Activated naive CD8-positive, alpha-beta T cell treated with anti-CD3 and anti-CD28 coated beads, Interleukin-2, amount 10 ng/mL, durations not matched to agents 7 days and 5 days (primary cell): Measurements from ENCODE around the gene TMEM14A. TPM values are rescaled to one million over a fixed set of nuclear protein-coding genes. Genes with fewer than 3 reads are reported as not detected.

Experiments used
- total RNA-seq, 2 experiments: library from RNA; stranded (reverse); gene quantifications; one replicate each; pipeline ENCODE4 v1.2.3, GENCODE V29; 2021

The TMEM14A gene
- total RNA-seq, 2 experiments from 2014 or later, result 18.6 to 19.0 TPM

Other genes with a start within 250 kb of the TMEM14A start
- gene TRAM2, start 94.1 kb upstream of the TMEM14A start, total RNA-seq, result 1 to 10 TPM; 4.8 to 5.0 TPM
- gene GSTA2, start 92.4 kb downstream of the TMEM14A start, total RNA-seq, result not detected
- not detected for gene GSTA1, start 132.7 kb downstream of the TMEM14A start, total RNA-seq
- gene GSTA5, start 169.7 kb downstream of the TMEM14A start, total RNA-seq, result not detected
- not detected for gene GSTA3, start 238.6 kb downstream of the TMEM14A start, total RNA-seq